Sigmoid colon (tissue), 7 donors: ENCODE results near the gene IQCE. TPM values are rescaled to one million over a fixed set of nuclear protein-coding genes. Genes with fewer than 3 reads are reported as not detected.
A peak's percentile ranks its signal among the peaks of the same experiment; 100 is the strongest.

Experiments used
- DNase-seq: peaks from one replicate; pipeline ENCODE4 v3.0.0-alpha.2; 2019
- H3K27ac ChIP-seq, 4 donors: fragments of 200-600 bp; sonication (generic); one replicate each; pipeline ENCODE4 v1.5.1; 2016 to 2019; ENCODE audit warnings: mild to moderate bottlenecking in 1 of 4
- H3K27me3 ChIP-seq, 3 donors: fragments of 200-600 bp; sonication (generic); one replicate each; pipeline ENCODE4 v1.5.1; 2019; ENCODE audit warnings: mild to moderate bottlenecking in 1 of 3
- H3K36me3 ChIP-seq, 4 donors: fragments of 200-600 bp; sonication (generic); one replicate each; pipeline ENCODE4 v1.5.1; 2016 to 2019
- H3K4me1 ChIP-seq, 4 donors: fragments of 200-600 bp; sonication (generic); one replicate each; pipeline ENCODE4 v1.5.1; 2017 to 2019
- H3K4me3 ChIP-seq, 4 donors: fragments of 200-600 bp; sonication (generic); one replicate each; pipeline ENCODE4 v1.5.1; 2017 to 2019; ENCODE audit warnings: mild to moderate bottlenecking in 2 of 4, moderate library complexity in 1 of 4
- H3K9me3 ChIP-seq, 4 donors: fragments of 200-600 bp in 3 of 4; sonication (generic) in 3 of 4; one replicate each; pipeline versions ENCODE4 v1.5.1 to v1.6.1; 2013 to 2019
- CTCF ChIP-seq, 4 experiments: fragments of 450-650 bp in 3 of 4; fragments of 200-600 bp in 1 of 4; IDR thresholded peaks; one replicate each; pipeline ENCODE4 v1.5.1; 2016 to 2019; ENCODE audit warnings: antibody characterized with exemption in 4 of 4, mild to moderate bottlenecking in 3 of 4, moderate library complexity in 2 of 4
- EP300 ChIP-seq, 4 donors: sonication (generic); formaldehyde crosslinking; IDR thresholded peaks; one replicate each; pipeline ENCODE4 v1.6.1; 2017; ENCODE audit warnings: antibody characterized with exemption in 4 of 4
- POLR2A ChIP-seq, 2 donors: fragments of 450-650 bp; IDR thresholded peaks; one replicate each; pipeline ENCODE4 v1.6.1; 2016; ENCODE audit warnings: antibody characterized with exemption in 2 of 2, mild to moderate bottlenecking in 2 of 2, moderate library complexity in 2 of 2
- POLR2AphosphoS5 ChIP-seq, 4 donors: sonication (generic); formaldehyde crosslinking; IDR thresholded peaks; one replicate each; pipeline ENCODE4 v1.6.1; 2017; ENCODE audit warnings: antibody characterized with exemption in 4 of 4
- WGBS, 2 donors: extraction: QIAGEN DNeasy Blood & Tissue Kit; methylation state at CpG; one replicate each; pipeline ENCODE4 v1.1.7; 2013; 5-methylcytosine and 5-hydroxymethylcytosine counted together
- intact Hi-C: fragments of 100-400 bp; cut with DNase I; formaldehyde crosslinking; loops from one replicate; pipeline ENCODE4 v1.15.1; 2023
- polyA plus RNA-seq, 3 donors: library from polyadenylated mRNA; stranded (reverse); fragments of 200-250 nt; gene quantifications; one replicate each; pipeline ENCODE4 v1.2.3, GENCODE V29; 2013
- total RNA-seq, 4 donors: library from RNA; depleted of rRNA; stranded (reverse); fragments of >200 nt; gene quantifications; one replicate each; pipeline ENCODE4 v1.1.0, GENCODE V29; 2016
- donor health status: healthy with polysubstance abuse.
- donor health status: Bipolar disorder and iron deficiency.
- donor health status: healthy.

Gene IQCE
- total and polyA plus RNA-seq, 7 donors, result 6.4 to 22.4 (median 9.6) TPM

DNA sequence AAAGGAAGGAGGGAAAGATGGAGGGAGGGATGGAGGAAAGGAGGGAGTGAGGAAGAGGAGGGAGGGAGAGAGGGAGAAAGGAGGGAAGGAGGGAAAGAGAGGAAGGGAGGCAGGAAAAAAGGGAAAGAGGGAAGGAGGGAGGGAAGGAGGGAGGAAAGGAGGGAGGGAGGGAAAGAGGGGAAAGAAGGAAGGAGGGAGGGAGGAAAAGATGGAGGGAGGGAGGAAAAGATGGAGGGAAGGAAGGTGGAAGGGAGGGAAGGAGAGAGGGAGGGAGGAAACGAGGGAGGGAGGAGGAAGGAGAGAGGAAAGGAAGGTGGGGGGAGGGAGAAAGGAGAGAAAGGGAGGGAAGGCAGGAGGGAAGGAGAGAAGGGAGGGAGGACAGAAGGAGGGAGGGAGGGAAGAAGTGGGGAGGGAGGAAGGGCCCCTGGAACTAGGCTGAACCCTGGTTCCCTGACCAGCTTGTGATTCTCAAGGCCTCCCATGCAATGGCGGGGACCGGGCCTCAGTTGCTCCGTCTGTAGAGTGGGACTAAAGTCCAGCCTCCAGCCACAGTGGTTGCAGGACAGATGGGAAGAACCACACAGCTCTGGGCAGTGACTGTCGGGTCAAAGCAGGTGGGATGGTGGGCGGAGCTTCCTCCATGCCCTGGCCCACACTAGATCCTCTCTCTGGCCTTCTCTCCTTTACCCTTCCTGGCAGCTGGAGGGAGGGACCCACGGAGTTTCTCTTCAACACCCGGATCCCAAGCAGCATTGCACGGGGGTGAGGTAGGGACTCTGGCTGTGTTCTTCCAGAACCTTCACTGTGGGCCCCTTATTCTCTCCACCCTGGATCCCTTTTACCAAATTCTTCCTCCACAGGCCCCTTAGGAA lies 68.7 kb downstream of the IQCE start:
- Histone ChIP-seq H3K27ac (peak overlapping the region; percentile 57 to 74 (median 72)), H3K27me3 (no peaks in the 10 kb centered on the region), H3K4me1 (peaks cover 0 to 30% (median 25%) of the 10 kb centered on the region in 4 donors), H3K4me3 (no peak overlapping the region), H3K9me3 (no peaks in the 10 kb centered on the region), H3K36me3 (no peaks in the 10 kb centered on the region)
- 68 to 84% methylated on average over 9 of the region's 9 CpGs for WGBS, 2 donors
- intact Hi-C loops, result no loop called here
- no peak for TF ChIP-seq POLR2AphosphoS5 (IDR thresholded peaks at IDR 0.05)
- no peak for TF ChIP-seq POLR2A (IDR thresholded peaks at IDR 0.05)
- TF ChIP-seq EP300 (IDR thresholded peaks at IDR 0.05), result no peak
- TF ChIP-seq CTCF (IDR thresholded peaks at IDR 0.05), result no peak
- DNase-seq, result no peak

DNA sequence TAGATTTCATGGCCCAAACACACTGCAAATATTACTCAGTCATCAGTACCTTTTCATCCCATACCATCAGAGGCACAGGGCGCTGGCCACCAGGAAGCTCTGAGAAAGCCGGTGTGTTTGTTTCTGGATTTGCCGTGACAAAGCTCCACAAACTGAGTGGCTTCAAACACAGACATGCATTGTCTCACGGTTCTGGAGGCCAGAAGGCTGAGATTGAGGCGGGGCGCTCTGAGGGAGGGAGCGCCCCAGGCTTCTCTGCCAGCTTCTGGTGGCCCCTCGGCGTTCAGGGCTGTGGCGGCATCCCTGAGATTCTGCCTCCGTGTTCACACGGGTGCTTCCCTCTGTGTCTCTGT lies 69.3 kb downstream of the IQCE start:
- no peak for TF ChIP-seq EP300 (IDR thresholded peaks at IDR 0.05)
- no peak for DNase-seq
- H3K27ac ChIP-seq, result no peak overlapping the region
- H3K27me3 ChIP-seq, result no peaks in the 10 kb centered on the region
- intact Hi-C loops, result no loop called here
- H3K4me3 ChIP-seq, result no peak overlapping the region
- H3K36me3 ChIP-seq, result no peaks in the 10 kb centered on the region
- WGBS, 2 donors, result 24 to 74% methylated on average over 12 of the region's 12 CpGs
- no peaks in the 10 kb centered on the region for H3K9me3 ChIP-seq
- peaks cover 0 to 30% (median 26%) of the 10 kb centered on the region in 4 donors for H3K4me1 ChIP-seq

DNA sequence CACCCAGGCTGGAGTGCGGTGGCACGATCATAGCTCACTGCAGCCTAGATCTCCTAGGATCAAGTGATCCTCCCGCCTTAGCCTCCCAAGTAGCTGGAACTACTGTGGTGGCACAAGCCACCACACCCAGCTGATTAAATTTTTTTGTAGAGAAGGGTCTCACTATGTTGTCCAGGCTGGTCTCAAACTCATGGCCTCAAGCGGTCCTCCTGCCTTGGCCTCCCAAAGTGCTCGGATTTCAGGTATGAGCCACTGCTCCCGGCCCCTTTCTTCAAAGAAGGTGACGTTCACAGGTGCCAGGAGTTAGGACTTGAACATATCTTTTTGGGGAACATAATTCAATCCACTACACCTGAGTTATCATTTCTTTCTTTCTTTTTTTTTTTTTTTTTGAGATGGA lies 70.1 kb downstream of the IQCE start:
- peaks cover 0 to 36% (median 33%) of the 10 kb centered on the region in 4 donors for H3K4me1 ChIP-seq
- no peaks in the 10 kb centered on the region for H3K27me3 ChIP-seq
- TF ChIP-seq CTCF (IDR thresholded peaks at IDR 0.05) (no peak), POLR2A (IDR thresholded peaks at IDR 0.05) (no peak), POLR2AphosphoS5 (IDR thresholded peaks at IDR 0.05) (no peak), EP300 (IDR thresholded peaks at IDR 0.05) (no peak)
- H3K36me3 ChIP-seq, result no peaks in the 10 kb centered on the region
- DNase-seq, result no peak
- intact Hi-C loops, result no loop called here
- no peak overlapping the region for H3K4me3 ChIP-seq
- WGBS, 2 donors, result 89 to 97% methylated on average over 7 of the region's 7 CpGs
- H3K9me3 ChIP-seq, result no peaks in the 10 kb centered on the region
- no peak overlapping the region for H3K27ac ChIP-seq

DNA sequence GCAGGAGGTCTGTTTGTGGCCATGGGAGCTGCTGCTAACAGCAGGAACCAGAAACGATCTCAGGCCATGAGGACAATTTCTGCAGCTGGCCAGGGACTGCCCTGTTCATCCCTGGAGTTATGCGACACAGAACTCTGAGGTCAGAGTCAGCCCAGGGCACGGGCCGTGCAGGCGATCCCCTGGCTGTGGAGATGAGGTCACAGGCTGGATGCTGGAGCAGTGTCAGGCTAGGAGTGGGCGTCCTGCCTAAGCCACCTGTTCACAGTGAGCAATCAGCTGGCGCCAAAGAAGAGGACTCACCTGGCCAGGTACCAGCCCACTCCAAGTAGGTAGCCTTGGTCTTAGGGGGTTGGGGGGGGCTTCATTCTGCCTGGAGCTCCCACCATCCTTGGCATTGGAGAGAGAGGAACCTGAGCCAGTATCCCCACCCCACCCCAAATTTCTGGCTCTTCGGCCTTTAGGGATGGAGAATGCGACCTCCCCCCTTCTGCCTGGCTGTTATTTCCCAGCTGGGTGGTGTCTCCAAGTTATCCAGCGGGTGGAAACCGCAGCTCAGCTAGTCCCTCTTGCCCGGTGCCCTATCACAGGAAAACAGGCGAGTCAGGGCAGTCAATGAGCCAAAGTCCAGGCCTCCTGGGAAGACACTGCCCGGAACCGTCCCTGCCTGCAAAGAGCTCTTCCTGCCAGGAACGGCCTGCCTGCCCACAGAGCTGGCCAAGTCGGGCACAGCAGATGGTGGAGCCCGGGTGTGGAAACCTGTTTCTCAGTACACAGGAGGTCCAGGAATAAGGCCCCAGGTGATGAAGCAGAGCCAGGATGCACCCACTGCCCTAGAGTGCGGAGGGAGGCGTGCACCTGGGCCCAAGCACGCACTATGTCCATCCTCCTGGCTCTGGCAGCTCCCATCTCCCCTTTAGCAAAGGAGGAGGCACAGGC lies 71.2 kb downstream of the IQCE start:
- DNase-seq, result peak; percentile 66
- Histone ChIP-seq H3K4me3 (no peak overlapping the region), H3K36me3 (no peaks in the 10 kb centered on the region), H3K9me3 (no peaks in the 10 kb centered on the region), H3K27me3 (no peaks in the 10 kb centered on the region), H3K27ac (peak overlapping the region in 3 of 4 donors; percentile 10 to 34 (median 27)), H3K4me1 (peaks cover 0 to 47% (median 41%) of the 10 kb centered on the region in 4 donors)
- 25 to 65% methylated on average over 21 of the region's 21 CpGs for WGBS, 2 donors
- TF ChIP-seq POLR2AphosphoS5 (IDR thresholded peaks at IDR 0.05) (peak in 1 of 4 donors; percentile 43), CTCF (IDR thresholded peaks at IDR 0.05) (no peak), POLR2A (IDR thresholded peaks at IDR 0.05) (no peak), EP300 (IDR thresholded peaks at IDR 0.05) (no peak)
- intact Hi-C loops, result loop anchor here (5.0 kb wide), 1 partner anchor 73 kb away; the partner anchor contains the start of genes BRAT1 and IQCE
